WTC11 (cell line): ENCODE results near the gene S100A8. TPM values are rescaled to one million over a fixed set of nuclear protein-coding genes. Genes with fewer than 3 reads are reported as not detected.

Experiments used
- ATAC-seq: fragments of 200-7000 bp; cut with Tn5 transposase; 2 replicates; pipeline ENCODE4 v1.10.0; 2021; ENCODE audit warnings: mild to moderate bottlenecking, moderate library complexity
- CTCF ChIA-PET: fragments of 300-600 bp; sonication (Branson Sonifier 250); formaldehyde crosslinking; loops from one replicate; lab custom pipeline; 2021; ENCODE audit warnings: antibody characterized with exemption; lab: Charles Lee
- POLR2A ChIA-PET: fragments of 350-600 bp; sonication (Branson Sonifier 250); formaldehyde crosslinking; loops from one replicate; lab custom pipeline; 2021; ENCODE audit warnings: antibody characterized with exemption; lab: Charles Lee
- DNase-seq: peaks from one replicate; pipeline ENCODE4 v3.0.0; 2021; ENCODE audit warnings: low spot score
- H3K27ac Mint-ChIP-seq: 2 replicates; pipeline ENCODE4 v1.8.0; 2021; ENCODE audit warnings: mixed read lengths
- H3K27me3 Mint-ChIP-seq: 2 replicates; pipeline ENCODE4 v1.8.0; 2021; ENCODE audit warnings: low read depth, mild to moderate bottlenecking, moderate library complexity, mixed read lengths
- H3K36me3 Mint-ChIP-seq: 2 replicates; pipeline ENCODE4 v1.8.0; 2021; ENCODE audit warnings: mixed read lengths
- H3K4me1 Mint-ChIP-seq: 2 replicates; pipeline ENCODE4 v1.8.0; 2022; ENCODE audit warnings: mixed read lengths
- H3K4me3 Mint-ChIP-seq: 2 replicates; pipeline ENCODE4 v1.8.0; 2021; ENCODE audit warnings: mild to moderate bottlenecking, moderate library complexity, mixed read lengths
- H3K9me3 Mint-ChIP-seq: 2 replicates; pipeline ENCODE4 v1.8.0; 2021; ENCODE audit warnings: mixed read lengths
- ELF4 ChIP-seq: sonication (generic); formaldehyde crosslinking; IDR thresholded peaks from 2 replicates; pipeline ENCODE4 v1.8.1; 2022; ENCODE audit warnings: low read depth, mild to moderate bottlenecking, moderate library complexity, missing genetic modification reagents
- EMX1 ChIP-seq: fragments of 250-450 bp; sonication (Bioruptor Pico); IDR thresholded peaks from 2 replicates; pipeline ENCODE4 v1.8.0; 2021; ENCODE audit warnings: mild to moderate bottlenecking
- GTF2I ChIP-seq: fragments of 250-450 bp; sonication (Bioruptor Pico); conservative IDR thresholded peaks from 2 replicates; pipeline ENCODE4 v1.4.0; 2021; ENCODE audit warnings: mild to moderate bottlenecking
- KAT7 ChIP-seq: sonication (generic); formaldehyde crosslinking; IDR thresholded peaks from 2 replicates; pipeline ENCODE4 v1.8.1; 2023; ENCODE audit warnings: missing genetic modification reagents, mild to moderate bottlenecking, borderline replicate concordance
- NFATC4 ChIP-seq: fragments of 250-450 bp; sonication (Bioruptor Pico); IDR thresholded peaks from 2 replicates; pipeline ENCODE4 v1.9.0; 2021; ENCODE audit warnings: mild to moderate bottlenecking
- NR3C1 ChIP-seq: sonication (generic); formaldehyde crosslinking; conservative IDR thresholded peaks from 2 replicates; pipeline ENCODE4 v1.8.1; 2023; ENCODE audit warnings: low read depth, mild to moderate bottlenecking, missing genetic modification reagents
- SMAD4 ChIP-seq: sonication (generic); formaldehyde crosslinking; IDR thresholded peaks from 2 replicates; pipeline ENCODE4 v1.8.0; 2022; ENCODE audit warnings: mild to moderate bottlenecking, missing genetic modification reagents
- SOX15 ChIP-seq: fragments of 250-450 bp; sonication (Bioruptor Pico); IDR thresholded peaks from 2 replicates; pipeline ENCODE4 v1.9.0; 2021; ENCODE audit warnings: mild to moderate bottlenecking
- TEAD1 ChIP-seq: sonication (generic); formaldehyde crosslinking; IDR thresholded peaks from 2 replicates; pipeline ENCODE4 v1.8.0; 2022; ENCODE audit warnings: mild to moderate bottlenecking, missing genetic modification reagents
- TP53 ChIP-seq: sonication (generic); formaldehyde crosslinking; IDR thresholded peaks from 2 replicates; pipeline ENCODE4 v1.8.1; 2023; ENCODE audit warnings: mild to moderate bottlenecking, missing genetic modification reagents
- ZNF219 ChIP-seq: sonication (generic); formaldehyde crosslinking; IDR thresholded peaks from 2 replicates; pipeline ENCODE4 v1.8.0; 2023; ENCODE audit warnings: missing genetic modification reagents, mild to moderate bottlenecking, borderline replicate concordance
- ZNF263 ChIP-seq: sonication (generic); formaldehyde crosslinking; IDR thresholded peaks from 2 replicates; pipeline ENCODE4 v1.8.1; 2022; ENCODE audit warnings: low read depth, mild to moderate bottlenecking, moderate library complexity, missing genetic modification reagents
- ZNF317 ChIP-seq: sonication (generic); formaldehyde crosslinking; IDR thresholded peaks from 2 replicates; pipeline ENCODE4 v1.8.1; 2023; ENCODE audit warnings: low read depth, mild to moderate bottlenecking, moderate library complexity, missing genetic modification reagents, borderline replicate concordance
- total RNA-seq: library from RNA; stranded (reverse); gene quantifications from 3 replicates; pipeline ENCODE4 v1.2.3, GENCODE V29; 2021
- TF ChIP-seq, protein P1 (sequence below): sonication (generic); formaldehyde crosslinking; IDR thresholded peaks from 2 replicates; pipeline ENCODE4 v1.8.0; 2022; ENCODE audit warnings: mild to moderate bottlenecking, missing genetic modification reagents
- TF ChIP-seq, protein P2 (sequence below): sonication (generic); formaldehyde crosslinking; IDR thresholded peaks from 2 replicates; pipeline ENCODE4 v1.8.0; 2023; ENCODE audit warnings: missing genetic modification reagents
- TF ChIP-seq, protein P3 (sequence below): sonication (generic); formaldehyde crosslinking; IDR thresholded peaks from 2 replicates; pipeline ENCODE4 v1.8.1; 2023; ENCODE audit warnings: mild to moderate bottlenecking, moderate library complexity, missing genetic modification reagents
- TF ChIP-seq, protein P4 (sequence below): sonication (generic); formaldehyde crosslinking; IDR thresholded peaks from 2 replicates; pipeline ENCODE4 v1.8.0; 2022; ENCODE audit warnings: mild to moderate bottlenecking, missing genetic modification reagents
- TF ChIP-seq, protein P5 (sequence below): sonication (generic); formaldehyde crosslinking; IDR thresholded peaks from 2 replicates; pipeline ENCODE4 v1.8.1; 2022; ENCODE audit warnings: missing genetic modification reagents, borderline replicate concordance
- TF ChIP-seq, protein P6 (sequence below): sonication (generic); formaldehyde crosslinking; IDR thresholded peaks from 2 replicates; pipeline ENCODE4 v1.8.1; 2023; ENCODE audit warnings: mild to moderate bottlenecking, missing genetic modification reagents
- TF ChIP-seq, protein P7 (sequence below): sonication (generic); formaldehyde crosslinking; conservative IDR thresholded peaks from 2 replicates; pipeline ENCODE4 v1.8.1; 2022; ENCODE audit warnings: mild to moderate bottlenecking, missing genetic modification reagents

S100A8 gene
- total RNA-seq, 1 experiment from 2014 or later, result not detected

DNA sequence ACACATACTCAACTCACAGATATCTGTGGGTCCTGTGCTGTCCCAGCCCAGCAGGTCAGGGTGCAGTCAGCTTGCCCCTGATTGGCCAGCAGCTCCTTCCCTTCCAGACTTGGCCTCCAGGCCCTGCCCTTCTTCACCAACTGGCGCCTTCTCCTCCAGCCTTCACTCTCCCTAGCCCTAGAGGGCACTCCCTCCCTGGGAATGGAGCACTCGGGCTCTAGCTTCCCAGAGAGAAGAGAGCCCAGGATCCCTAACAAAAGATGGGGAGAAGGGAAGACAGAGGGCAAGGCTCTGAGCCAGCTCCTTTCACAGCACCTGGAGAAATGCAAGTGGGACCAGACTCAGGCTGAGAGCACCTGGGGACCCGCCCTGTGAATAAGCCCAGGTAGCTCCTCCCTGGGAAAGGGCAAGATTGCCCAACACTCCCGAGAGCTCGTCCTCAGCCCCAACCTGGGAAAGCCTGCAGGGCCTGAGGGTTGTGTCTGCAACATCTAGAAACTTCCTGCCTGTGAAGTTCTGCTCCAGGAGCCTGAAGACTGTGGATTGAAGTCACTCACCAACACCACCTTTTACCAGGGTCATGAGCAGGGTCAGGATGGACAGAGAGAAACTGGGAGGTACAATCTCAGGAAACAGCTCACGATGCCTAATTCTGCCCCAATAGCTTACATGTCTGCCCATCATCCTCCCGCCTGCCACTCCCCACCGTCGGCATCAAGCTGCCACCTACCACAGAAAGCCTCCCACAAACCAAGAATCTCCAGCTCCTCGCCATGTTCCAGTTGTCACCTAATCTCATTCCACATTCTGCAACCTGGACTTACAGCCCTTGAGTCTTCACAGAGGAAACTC, 42.1 kb downstream of the S100A8 start, which contains the start of gene PGLYRP4:
Gene PGLYRP4, minus strand, starts transcription at position 331 of the 852 bp plus-strand sequence. CDS start 909 bp downstream, outside the sequence.
- ChIA-PET POLR2A (no interaction called here), CTCF (interaction anchor here (0.6 to 2.4 kb wide), 15 partner anchors 9 to 310 kb away, joined by 3 to 33 read pairs (median 4); partner anchors contain the start of genes PGLYRP3, S100A9 and SNAPIN)
- H3K36me3 Mint-ChIP-seq, result no peaks in the 10 kb centered on the region
- peaks cover 20% of the 10 kb centered on the region for H3K27me3 Mint-ChIP-seq
- H3K27ac Mint-ChIP-seq, result no peak within 1 kb of the TSS
- TF ChIP-seq, protein P1, sequence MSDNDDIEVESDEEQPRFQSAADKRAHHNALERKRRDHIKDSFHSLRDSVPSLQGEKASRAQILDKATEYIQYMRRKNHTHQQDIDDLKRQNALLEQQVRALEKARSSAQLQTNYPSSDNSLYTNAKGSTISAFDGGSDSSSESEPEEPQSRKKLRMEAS (CRISPR knock-in tag), result no peak
- TF ChIP-seq KAT7 (CRISPR knock-in tag) (no peak), SOX15 (no peak), ZNF219 (CRISPR knock-in tag) (no peak), GTF2I (no peak), EMX1 (CRISPR knock-in tag) (no peak), ZNF263 (CRISPR knock-in tag) (no peak), TP53 (CRISPR knock-in tag) (no peak), TEAD1 (CRISPR knock-in tag) (no peak), NFATC4 (CRISPR knock-in tag) (no peak), ELF4 (CRISPR knock-in tag) (no peak), NR3C1 (CRISPR knock-in tag) (no peak), SMAD4 (CRISPR knock-in tag) (no peak), ZNF317 (CRISPR knock-in tag) (no peak)
- TF ChIP-seq, protein P2, sequence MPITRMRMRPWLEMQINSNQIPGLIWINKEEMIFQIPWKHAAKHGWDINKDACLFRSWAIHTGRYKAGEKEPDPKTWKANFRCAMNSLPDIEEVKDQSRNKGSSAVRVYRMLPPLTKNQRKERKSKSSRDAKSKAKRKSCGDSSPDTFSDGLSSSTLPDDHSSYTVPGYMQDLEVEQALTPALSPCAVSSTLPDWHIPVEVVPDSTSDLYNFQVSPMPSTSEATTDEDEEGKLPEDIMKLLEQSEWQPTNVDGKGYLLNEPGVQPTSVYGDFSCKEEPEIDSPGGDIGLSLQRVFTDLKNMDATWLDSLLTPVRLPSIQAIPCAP (CRISPR knock-in tag), result no peak
- TF ChIP-seq, protein P3, sequence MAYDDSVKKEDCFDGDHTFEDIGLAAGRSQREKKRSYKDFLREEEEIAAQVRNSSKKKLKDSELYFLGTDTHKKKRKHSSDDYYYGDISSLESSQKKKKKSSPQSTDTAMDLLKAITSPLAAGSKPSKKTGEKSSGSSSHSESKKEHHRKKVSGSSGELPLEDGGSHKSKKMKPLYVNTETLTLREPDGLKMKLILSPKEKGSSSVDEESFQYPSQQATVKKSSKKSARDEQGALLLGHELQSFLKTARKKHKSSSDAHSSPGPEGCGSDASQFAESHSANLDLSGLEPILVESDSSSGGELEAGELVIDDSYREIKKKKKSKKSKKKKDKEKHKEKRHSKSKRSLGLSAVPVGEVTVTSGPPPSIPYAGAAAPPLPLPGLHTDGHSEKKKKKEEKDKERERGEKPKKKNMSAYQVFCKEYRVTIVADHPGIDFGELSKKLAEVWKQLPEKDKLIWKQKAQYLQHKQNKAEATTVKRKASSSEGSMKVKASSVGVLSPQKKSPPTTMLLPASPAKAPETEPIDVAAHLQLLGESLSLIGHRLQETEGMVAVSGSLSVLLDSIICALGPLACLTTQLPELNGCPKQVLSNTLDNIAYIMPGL (CRISPR knock-in tag), result no peak
- TF ChIP-seq, protein P4, sequence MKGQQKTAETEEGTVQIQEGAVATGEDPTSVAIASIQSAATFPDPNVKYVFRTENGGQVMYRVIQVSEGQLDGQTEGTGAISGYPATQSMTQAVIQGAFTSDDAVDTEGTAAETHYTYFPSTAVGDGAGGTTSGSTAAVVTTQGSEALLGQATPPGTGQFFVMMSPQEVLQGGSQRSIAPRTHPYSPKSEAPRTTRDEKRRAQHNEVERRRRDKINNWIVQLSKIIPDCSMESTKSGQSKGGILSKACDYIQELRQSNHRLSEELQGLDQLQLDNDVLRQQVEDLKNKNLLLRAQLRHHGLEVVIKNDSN, result no peak
- TF ChIP-seq, protein P5, sequence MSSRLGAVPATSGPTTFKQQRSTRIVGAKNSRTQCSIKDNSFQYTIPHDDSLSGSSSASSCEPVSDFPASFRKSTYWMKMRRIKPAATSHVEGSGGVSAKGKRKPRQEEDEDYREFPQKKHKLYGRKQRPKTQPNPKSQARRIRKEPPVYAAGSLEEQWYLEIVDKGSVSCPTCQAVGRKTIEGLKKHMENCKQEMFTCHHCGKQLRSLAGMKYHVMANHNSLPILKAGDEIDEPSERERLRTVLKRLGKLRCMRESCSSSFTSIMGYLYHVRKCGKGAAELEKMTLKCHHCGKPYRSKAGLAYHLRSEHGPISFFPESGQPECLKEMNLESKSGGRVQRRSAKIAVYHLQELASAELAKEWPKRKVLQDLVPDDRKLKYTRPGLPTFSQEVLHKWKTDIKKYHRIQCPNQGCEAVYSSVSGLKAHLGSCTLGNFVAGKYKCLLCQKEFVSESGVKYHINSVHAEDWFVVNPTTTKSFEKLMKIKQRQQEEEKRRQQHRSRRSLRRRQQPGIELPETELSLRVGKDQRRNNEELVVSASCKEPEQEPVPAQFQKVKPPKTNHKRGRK (CRISPR knock-in tag), result no peak
- TF ChIP-seq, protein P6, sequence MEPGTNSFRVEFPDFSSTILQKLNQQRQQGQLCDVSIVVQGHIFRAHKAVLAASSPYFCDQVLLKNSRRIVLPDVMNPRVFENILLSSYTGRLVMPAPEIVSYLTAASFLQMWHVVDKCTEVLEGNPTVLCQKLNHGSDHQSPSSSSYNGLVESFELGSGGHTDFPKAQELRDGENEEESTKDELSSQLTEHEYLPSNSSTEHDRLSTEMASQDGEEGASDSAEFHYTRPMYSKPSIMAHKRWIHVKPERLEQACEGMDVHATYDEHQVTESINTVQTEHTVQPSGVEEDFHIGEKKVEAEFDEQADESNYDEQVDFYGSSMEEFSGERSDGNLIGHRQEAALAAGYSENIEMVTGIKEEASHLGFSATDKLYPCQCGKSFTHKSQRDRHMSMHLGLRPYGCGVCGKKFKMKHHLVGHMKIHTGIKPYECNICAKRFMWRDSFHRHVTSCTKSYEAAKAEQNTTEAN (CRISPR knock-in tag), result no peak
- TF ChIP-seq, protein P7, sequence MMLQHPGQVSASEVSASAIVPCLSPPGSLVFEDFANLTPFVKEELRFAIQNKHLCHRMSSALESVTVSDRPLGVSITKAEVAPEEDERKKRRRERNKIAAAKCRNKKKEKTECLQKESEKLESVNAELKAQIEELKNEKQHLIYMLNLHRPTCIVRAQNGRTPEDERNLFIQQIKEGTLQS (CRISPR knock-in tag), result no peak
- H3K4me3 Mint-ChIP-seq, result no peak within 1 kb of the TSS
- DNase-seq, result no peak
- ATAC-seq, result peak; percentile 82
- peaks cover 8% of the 10 kb centered on the region for H3K4me1 Mint-ChIP-seq
- H3K9me3 Mint-ChIP-seq, result no peaks in the 10 kb centered on the region
